NCI-H510A treated with DMSO at 0.1 percent for 48 hours (cell line): Measurements from ENCODE around the gene CNOT3.
"Not testable (repeated sequence)": the region's sequence is repeated elsewhere in the genome, so short reads cannot be mapped to it uniquely, and the experiment has no call there.

Experiments used
- DNase-seq: peaks from one replicate; lab custom pipeline; 2025; lab: John Stamatoyannopoulos, UW

Gene CNOT3

GRCh38 chr19:54169149-54169740 is 31.7 kb downstream of the CNOT3 start:
- no peak for DNase-seq

DNA sequence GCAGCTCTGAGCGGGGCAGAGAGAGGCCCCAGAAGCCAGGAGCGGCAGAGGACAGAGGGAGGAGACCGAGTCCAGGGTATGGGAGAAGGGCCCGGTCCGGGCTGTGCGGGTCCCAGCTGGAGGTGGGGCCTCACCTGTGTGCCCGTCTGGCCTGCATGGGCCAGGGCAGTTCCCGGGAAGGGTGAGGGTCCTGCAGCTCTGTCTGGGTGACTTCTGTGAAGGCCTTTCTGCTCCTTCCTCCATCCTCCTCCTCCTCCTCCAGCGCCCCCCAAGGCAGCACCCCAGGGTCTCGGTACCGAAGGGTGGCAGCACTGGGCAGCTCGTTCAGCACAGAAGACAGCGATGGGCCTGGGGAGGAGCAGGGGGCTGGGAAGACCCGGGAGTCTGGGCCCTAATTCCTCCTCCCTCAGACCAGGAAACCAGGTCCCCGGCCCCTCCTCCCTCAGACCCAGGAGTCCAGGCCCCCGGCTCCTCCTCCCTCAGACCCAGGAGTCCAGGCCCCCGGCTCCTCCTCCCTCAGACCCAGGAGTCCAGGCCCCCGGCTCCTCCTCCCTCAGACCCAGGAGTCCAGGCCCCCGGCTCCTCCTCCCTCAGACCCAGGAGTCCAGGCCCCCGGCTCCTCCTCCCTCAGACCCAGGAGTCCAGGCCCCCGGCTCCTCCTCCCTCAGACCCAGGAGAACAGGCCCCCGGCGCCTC is 34.3 kb downstream of the CNOT3 start:
- DNase-seq: not testable (repeated sequence)

DNA sequence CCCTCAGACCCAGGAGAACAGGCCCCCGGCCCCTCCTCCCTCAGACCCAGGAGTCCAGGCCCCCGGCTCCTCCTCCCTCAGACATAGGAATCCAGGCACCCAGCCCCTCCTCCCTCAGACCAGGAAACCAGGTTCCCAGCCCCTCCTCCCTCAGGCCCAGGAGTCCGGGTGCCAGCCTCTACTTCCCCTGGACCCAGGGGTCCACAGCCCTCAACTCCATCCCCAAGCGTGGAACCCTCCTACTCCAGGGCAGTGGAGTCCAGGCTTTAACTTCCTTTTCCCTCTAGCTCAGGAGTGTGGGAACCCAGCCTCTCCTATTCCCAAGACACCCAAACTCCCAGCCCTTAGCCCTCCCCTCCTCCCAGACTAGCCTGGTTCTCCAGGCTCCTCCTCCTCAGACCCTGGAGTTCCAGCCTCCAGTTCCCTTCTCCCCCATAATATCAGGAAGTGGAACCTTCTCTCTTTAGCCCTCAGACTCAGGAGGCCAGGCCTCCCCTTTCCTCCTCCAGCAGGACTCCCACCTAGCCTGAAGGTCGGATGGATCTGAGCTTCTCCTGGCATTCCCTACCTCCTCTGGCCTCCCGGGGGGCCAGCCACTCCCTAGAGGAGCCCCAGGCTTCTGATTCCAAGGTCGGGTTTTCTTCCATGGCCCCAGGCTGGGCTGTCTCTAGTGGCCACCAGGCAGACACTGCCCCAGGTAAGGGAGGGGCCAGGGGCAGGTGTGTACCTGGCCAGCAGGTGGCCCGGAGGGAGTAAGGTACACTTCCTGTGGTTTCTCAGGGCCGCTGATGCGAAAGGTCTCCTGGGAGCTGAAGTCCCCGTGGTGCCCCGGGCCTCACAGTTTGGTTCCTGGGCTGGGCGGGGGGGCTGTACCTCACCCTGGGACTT is 35.2 kb downstream of the CNOT3 start, which contains the start of gene TMC4:
TSS of gene TMC4 (minus strand) at position 690 of the 888 bp plus-strand sequence. CDS start at position 647, 43 bp downstream.
- DNase-seq: peak; percentile 86

DNA sequence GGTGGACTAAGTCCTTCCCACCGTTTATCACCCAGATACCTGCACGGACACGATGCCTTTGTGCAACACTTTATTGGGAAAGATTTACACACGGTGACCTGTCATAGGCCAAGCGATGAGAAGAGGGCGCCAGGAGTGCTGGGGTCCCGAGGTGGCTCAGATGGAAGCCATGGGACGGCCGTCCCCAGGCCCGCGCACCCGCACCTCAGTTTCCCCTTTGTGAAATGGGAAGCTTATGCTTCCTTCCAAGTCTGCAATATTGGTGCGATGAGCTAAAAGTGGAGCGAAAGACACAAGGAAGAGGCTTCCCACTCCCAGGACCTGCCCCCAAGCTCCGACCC is 35.8 kb downstream of the CNOT3 start:
- DNase-seq: no peak

- no peak for DNase-seq
Measured at GRCh38 chr19:54173951-54174834, 36.6 kb downstream of the CNOT3 start.

DNA sequence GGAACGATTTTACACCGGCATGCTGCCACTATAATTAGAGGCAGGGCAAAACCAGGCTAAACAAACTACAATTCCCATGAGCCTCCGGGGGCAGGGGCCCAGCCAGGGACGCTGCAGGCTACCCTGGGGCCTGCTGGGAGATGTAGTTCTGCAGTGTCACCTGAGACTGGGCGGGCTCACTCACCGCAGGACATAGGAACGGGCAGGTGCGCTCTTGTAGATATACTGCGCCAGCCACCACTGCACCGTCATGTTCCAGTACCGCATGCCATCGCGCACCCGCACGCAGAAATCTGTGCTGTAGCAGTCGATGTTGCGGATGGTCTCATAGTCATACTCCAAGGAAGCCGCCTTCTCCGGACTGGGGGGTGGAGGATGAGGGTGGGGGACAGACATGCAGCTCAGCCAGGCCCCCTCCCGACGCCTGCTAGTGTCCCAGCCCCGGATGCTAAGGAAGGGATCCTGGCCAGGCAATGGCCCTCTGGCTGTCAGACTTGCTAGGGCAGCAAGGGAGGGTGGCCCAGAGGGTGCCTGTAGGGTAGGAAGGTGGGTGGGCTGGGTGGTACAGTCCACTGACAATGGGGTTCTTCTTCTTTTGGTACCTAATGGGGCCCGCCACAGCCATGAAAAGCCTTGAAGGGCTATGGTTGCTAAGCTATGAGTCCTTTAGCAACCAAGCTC is 41.2 kb downstream of the CNOT3 start:
- peak; percentile 73 for DNase-seq

DNA sequence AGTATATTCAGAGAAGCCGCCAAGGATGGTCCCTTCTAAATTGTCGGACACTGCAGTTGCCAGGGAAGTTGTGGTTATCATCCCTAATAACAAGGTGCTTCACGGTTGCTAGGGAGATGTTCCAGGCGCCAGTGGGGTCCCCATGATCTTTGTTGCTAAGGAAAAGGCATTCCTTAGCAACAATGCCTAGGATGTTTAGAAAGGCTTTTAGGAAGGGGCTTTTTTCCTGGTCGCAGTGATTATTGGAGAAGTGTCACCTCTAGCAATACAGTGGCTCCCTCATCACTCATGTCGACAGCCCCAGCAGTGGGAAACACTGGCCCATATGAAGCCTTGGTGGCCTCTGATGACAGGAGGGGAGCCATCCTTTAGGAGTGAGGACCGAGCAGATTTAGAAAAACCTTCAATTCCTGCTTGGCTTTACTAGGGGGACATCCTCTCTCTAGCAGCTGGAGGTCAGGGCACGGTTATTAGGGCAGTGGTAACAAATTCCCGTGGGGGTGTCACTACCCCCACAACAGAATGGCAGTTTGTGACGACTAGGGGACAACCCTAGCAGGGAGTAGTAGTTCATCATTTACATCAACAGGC is 41.8 kb downstream of the CNOT3 start:
- no peak for DNase-seq

GRCh38 chr19:54179921-54180461 is 42.4 kb downstream of the CNOT3 start:
- DNase-seq: peak; percentile 77

GRCh38 chr19:54180691-54181091 is 43.1 kb downstream of the CNOT3 start:
- DNase-seq: no peak

DNA sequence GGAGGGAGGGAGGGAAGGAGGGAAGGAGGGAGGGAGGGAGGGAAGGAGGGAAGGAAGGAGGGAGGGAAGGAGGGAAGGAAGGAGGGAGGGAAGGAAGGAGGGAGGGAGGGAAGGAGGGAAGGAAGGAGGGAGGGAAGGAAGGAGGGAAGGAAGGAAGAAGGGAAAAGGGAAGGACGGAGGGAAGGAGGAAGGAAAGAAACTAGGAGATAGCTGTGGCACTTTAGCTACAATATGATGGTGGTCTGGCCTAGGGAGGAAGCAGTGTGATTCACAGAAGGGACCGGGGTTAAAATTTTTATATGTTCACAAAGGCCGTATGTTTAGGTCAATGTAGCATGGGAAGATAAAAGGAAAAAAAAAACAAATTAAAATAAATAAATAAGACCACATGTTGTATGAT is 44.3 kb downstream of the CNOT3 start:
- not testable (repeated sequence) for DNase-seq

GRCh38 chr19:54183431-54183830 is 45.9 kb downstream of the CNOT3 start:
- no peak for DNase-seq

GRCh38 chr19:54186351-54186750 is 48.8 kb downstream of the CNOT3 start:
- no peak for DNase-seq

DNA sequence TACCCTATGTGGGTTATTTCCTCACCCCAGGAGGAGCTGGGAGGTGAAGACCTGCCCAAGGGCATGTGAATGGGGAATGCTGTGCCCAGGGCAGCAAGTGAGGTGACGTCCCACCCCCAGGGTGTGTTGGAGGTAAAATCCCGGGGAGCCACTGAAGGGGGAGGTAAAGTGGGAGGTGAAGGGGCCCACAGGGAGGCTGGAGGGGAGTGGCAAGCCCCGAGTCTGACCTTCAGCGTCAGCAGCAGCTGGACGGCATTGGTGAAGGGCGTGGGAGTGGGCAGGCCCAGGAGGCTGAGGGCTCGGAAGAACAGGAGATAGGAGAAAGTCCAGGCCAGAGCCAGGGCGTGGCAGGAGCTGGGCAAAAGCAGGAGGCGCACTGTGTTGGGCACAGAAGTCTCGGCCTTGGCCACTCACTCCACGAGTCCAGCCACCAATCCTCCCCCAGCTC is 49.4 kb downstream of the CNOT3 start:
- no peak for DNase-seq

DNA sequence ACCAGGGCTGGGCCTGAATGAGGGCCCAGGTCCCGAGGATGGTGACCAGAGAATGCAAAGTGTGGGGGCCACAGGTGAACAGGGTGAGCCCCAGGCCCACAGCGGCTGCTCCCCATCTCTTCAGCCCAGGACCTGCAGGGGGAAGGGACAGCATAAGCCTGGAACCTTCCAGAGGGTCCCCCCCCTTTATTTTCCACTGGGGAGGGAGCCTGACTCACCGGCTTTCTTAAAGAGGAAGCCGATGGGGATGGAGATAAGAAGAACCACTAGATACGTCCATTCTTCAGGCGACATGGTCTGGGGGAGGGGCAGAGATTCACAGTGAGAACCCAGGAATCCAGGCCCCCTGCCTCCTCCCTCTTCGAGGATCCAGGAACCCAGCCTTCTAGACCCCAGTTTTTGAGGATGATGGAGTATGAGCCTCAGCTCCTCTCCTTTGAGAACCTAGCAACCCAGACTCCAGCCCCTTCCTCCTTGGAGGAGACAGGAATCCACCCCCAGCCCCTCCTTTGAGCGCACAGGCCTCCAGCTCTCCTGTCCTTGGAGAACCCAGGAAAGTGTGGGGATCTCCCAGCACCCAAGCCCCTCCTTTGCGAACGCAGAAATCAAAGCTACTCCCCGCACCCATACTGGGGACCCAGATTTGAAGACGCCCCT is 50.8 kb downstream of the CNOT3 start:
- no peak for DNase-seq

DNA sequence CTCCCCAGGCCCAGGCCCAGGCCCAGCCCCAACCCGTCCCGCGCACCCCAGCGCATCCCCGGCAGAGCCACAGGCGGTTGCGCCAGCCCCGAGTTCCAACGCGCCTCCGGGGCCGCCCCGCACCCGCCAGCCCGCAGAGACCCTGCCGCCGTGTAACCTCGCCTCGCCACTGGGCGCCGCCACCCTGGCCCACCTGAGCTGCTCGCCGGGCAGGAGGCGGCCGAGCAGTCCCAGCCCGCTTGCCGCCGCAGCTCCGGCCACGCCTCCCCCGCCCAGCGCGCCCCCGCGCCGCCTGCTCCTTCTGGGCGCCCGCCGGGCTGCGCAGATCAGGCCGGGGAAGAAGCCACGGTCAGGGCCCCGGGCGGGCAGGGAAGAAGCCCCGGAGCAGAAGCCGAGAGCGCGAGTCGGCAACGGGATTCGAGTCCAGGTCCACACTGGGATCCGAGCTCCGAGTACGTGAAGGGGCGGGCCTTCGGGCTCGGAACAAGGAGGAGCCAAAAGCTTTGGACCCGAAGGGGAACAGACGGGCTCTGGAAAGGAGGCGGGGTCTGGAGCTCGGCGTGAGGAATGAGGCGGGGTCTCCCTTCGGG is 51.7 kb downstream of the CNOT3 start, which contains the start of gene MBOAT7:
TSS of gene MBOAT7 (minus strand) at position 436 of the 590 bp plus-strand sequence. CDS start 1,072 bp downstream, outside the sequence.
- peak; percentile 84 for DNase-seq

- peak; percentile 99 for DNase-seq
Measured at GRCh38 chr19:54189735-54190502, 52.4 kb downstream of the CNOT3 start.

DNA sequence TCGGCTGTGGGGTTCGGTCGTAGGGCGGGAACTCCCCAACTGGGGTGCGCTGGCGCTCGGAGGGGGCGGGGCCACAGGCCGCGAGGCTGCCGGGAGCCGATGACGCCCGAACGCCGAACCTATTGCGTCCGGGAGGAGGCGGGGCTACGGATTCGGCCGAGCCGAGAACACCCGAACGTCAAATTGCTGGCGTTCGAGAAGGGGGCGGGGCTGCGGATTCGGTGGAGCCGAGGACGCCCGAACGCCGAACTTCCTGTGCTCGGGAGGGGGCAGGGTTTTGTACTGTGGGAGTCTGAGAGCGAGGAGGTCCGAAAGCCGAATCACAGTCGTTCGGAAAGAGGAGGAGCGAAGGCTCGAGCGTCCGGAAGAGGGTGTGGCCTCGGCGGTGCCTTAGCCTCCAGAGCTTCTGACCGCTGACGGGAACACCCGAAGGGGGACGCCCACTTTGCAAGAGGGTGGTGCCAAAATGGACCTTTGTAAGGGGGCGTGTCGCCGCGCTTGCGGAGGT is 53.0 kb downstream of the CNOT3 start:
- DNase-seq: peak; percentile 97
